Breast epithelium (tissue), 3 donors: ENCODE measurements around the gene CENPX.

ENCODE experiments used
- POLR2A ChIP-seq: fragments of 450-650 bp; IDR thresholded peaks from one replicate; pipeline ENCODE4 v1.6.1; 2016; ENCODE audit warnings: antibody characterized with exemption, mild to moderate bottlenecking, moderate library complexity
- POLR2AphosphoS5 ChIP-seq, 3 donors: sonication (generic); formaldehyde crosslinking; IDR thresholded peaks; one replicate each; pipeline ENCODE4 v1.6.1; 2017; ENCODE audit warnings: antibody characterized with exemption in 3 of 3
- TF ChIP-seq, protein P1 (sequence below), 3 donors: fragments of 450-650 bp; IDR thresholded peaks; one replicate each; pipeline ENCODE4 v1.5.1; 2016 to 2017; ENCODE audit warnings: antibody characterized with exemption in 3 of 3, mild to moderate bottlenecking in 3 of 3, moderate library complexity in 3 of 3

DNA sequence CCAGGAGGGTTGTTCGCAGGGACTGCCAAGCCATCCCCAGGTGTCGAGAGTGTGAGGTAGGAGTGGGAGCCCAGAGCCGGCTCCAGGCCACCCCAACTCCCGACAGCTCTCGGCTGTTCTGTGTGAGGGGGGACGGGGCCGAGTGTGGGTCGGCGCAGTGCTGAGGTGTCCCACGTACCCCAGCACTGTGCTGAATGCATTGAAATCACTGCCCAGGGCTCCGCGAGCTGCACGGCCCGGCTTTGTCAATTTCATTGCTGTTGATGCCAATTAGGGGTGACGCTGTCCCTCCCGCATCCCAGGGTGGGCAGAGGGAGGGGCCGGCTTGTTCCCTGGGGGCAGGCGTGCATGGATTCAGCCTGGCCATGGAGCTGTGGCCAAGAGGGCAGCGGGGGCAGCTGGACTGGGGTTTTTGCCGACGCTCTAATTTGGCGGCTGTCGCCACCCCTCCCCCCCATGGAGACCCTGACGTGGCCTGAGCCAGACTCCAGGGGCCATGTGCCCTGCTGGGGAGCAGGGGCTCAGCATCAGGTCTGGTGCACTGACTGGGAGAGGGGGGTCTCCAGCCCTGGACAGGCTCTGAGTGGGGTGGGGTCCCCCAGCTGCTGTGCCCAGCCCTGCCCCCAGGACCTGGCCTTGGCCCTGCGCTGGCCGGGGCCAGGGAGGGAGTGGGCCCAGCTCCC is 14.3 kb downstream of the CENPX start:
- TF ChIP-seq, protein P1, sequence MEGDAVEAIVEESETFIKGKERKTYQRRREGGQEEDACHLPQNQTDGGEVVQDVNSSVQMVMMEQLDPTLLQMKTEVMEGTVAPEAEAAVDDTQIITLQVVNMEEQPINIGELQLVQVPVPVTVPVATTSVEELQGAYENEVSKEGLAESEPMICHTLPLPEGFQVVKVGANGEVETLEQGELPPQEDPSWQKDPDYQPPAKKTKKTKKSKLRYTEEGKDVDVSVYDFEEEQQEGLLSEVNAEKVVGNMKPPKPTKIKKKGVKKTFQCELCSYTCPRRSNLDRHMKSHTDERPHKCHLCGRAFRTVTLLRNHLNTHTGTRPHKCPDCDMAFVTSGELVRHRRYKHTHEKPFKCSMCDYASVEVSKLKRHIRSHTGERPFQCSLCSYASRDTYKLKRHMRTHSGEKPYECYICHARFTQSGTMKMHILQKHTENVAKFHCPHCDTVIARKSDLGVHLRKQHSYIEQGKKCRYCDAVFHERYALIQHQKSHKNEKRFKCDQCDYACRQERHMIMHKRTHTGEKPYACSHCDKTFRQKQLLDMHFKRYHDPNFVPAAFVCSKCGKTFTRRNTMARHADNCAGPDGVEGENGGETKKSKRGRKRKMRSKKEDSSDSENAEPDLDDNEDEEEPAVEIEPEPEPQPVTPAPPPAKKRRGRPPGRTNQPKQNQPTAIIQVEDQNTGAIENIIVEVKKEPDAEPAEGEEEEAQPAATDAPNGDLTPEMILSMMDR (IDR thresholded peaks at IDR 0.05), result no peak
- TF ChIP-seq POLR2A (no peak), POLR2AphosphoS5 (IDR thresholded peaks at IDR 0.05) (no peak)
